WTC11 (cell line): ENCODE measurements around the gene ACBD4. TPM values are rescaled to one million over a fixed set of nuclear protein-coding genes. Genes with fewer than 3 reads are reported as not detected.

Experiments
- ATAC-seq: fragments of 200-7000 bp; cut with Tn5 transposase; 2 replicates; pipeline ENCODE4 v1.10.0; 2021; ENCODE audit warnings: mild to moderate bottlenecking, moderate library complexity
- CTCF ChIA-PET: fragments of 300-600 bp; sonication (Branson Sonifier 250); formaldehyde crosslinking; loops from one replicate; lab custom pipeline; 2021; ENCODE audit warnings: antibody characterized with exemption; lab: Charles Lee
- POLR2A ChIA-PET: fragments of 350-600 bp; sonication (Branson Sonifier 250); formaldehyde crosslinking; loops from one replicate; lab custom pipeline; 2021; ENCODE audit warnings: antibody characterized with exemption; lab: Charles Lee
- DNase-seq: peaks from one replicate; pipeline ENCODE4 v3.0.0; 2021; ENCODE audit warnings: low spot score
- H3K27ac Mint-ChIP-seq: 2 replicates; pipeline ENCODE4 v1.8.0; 2021; ENCODE audit warnings: mixed read lengths
- H3K27me3 Mint-ChIP-seq: 2 replicates; pipeline ENCODE4 v1.8.0; 2021; ENCODE audit warnings: low read depth, mild to moderate bottlenecking, moderate library complexity, mixed read lengths
- H3K36me3 Mint-ChIP-seq: 2 replicates; pipeline ENCODE4 v1.8.0; 2021; ENCODE audit warnings: mixed read lengths
- H3K4me1 Mint-ChIP-seq: 2 replicates; pipeline ENCODE4 v1.8.0; 2022; ENCODE audit warnings: mixed read lengths
- H3K4me3 Mint-ChIP-seq: 2 replicates; pipeline ENCODE4 v1.8.0; 2021; ENCODE audit warnings: mild to moderate bottlenecking, moderate library complexity, mixed read lengths
- H3K9me3 Mint-ChIP-seq: 2 replicates; pipeline ENCODE4 v1.8.0; 2021; ENCODE audit warnings: mixed read lengths
- AR ChIP-seq: fragments of 250-450 bp; sonication (Bioruptor Pico); IDR thresholded peaks from 2 replicates; pipeline ENCODE4 v1.9.0; 2021; ENCODE audit warnings: mild to moderate bottlenecking
- ARID4B ChIP-seq: sonication (generic); formaldehyde crosslinking; IDR thresholded peaks from 2 replicates; pipeline ENCODE4 v1.8.0; 2023; ENCODE audit warnings: missing genetic modification reagents, mild to moderate bottlenecking, borderline replicate concordance
- CREM ChIP-seq: sonication (generic); formaldehyde crosslinking; IDR thresholded peaks from 2 replicates; pipeline ENCODE4 v1.8.1; 2022; ENCODE audit warnings: mild to moderate bottlenecking, missing genetic modification reagents, moderate library complexity
- ERG ChIP-seq: fragments of 250-450 bp; sonication (Bioruptor Pico); IDR thresholded peaks from 2 replicates; pipeline ENCODE4 v1.8.0; 2021; ENCODE audit warnings: mild to moderate bottlenecking
- ESRRA ChIP-seq: sonication (generic); formaldehyde crosslinking; IDR thresholded peaks from 2 replicates; pipeline ENCODE4 v1.8.1; 2022; ENCODE audit warnings: mild to moderate bottlenecking, missing genetic modification reagents, borderline replicate concordance
- FOXJ3 ChIP-seq: sonication (generic); formaldehyde crosslinking; IDR thresholded peaks from 2 replicates; pipeline ENCODE4 v1.9.0; 2021; ENCODE audit warnings: missing genetic modification reagents, mild to moderate bottlenecking, borderline replicate concordance
- FOXK1 ChIP-seq: sonication (generic); formaldehyde crosslinking; IDR thresholded peaks from 2 replicates; pipeline ENCODE4 v1.8.0; 2022; ENCODE audit warnings: mild to moderate bottlenecking, moderate library complexity, missing genetic modification reagents
- NFE2L1 ChIP-seq: sonication (generic); formaldehyde crosslinking; IDR thresholded peaks from 2 replicates; pipeline ENCODE4 v1.8.1; 2023; ENCODE audit warnings: missing genetic modification reagents
- NFYB ChIP-seq: sonication (generic); formaldehyde crosslinking; conservative IDR thresholded peaks from 2 replicates; pipeline ENCODE4 v1.8.0; 2022; ENCODE audit warnings: low read depth, missing genetic modification reagents
- NR2C2 ChIP-seq: sonication (generic); formaldehyde crosslinking; IDR thresholded peaks from 2 replicates; pipeline ENCODE4 v1.8.0; 2022; ENCODE audit warnings: mild to moderate bottlenecking, missing genetic modification reagents
- PRDM15 ChIP-seq: sonication (generic); formaldehyde crosslinking; IDR thresholded peaks from 2 replicates; pipeline ENCODE4 v1.8.0; 2022; ENCODE audit warnings: missing genetic modification reagents
- PREB ChIP-seq: sonication (generic); formaldehyde crosslinking; IDR thresholded peaks from 2 replicates; pipeline ENCODE4 v1.8.1; 2022; ENCODE audit warnings: mild to moderate bottlenecking, missing genetic modification reagents, moderate library complexity, borderline replicate concordance
- SMAD4 ChIP-seq: sonication (generic); formaldehyde crosslinking; IDR thresholded peaks from 2 replicates; pipeline ENCODE4 v1.8.0; 2022; ENCODE audit warnings: mild to moderate bottlenecking, missing genetic modification reagents
- SOX15 ChIP-seq: fragments of 250-450 bp; sonication (Bioruptor Pico); IDR thresholded peaks from 2 replicates; pipeline ENCODE4 v1.9.0; 2021; ENCODE audit warnings: mild to moderate bottlenecking
- TEAD1 ChIP-seq: sonication (generic); formaldehyde crosslinking; IDR thresholded peaks from 2 replicates; pipeline ENCODE4 v1.8.0; 2022; ENCODE audit warnings: mild to moderate bottlenecking, missing genetic modification reagents
- TP53 ChIP-seq: sonication (generic); formaldehyde crosslinking; IDR thresholded peaks from 2 replicates; pipeline ENCODE4 v1.8.1; 2023; ENCODE audit warnings: mild to moderate bottlenecking, missing genetic modification reagents
- USF2 ChIP-seq: sonication (generic); formaldehyde crosslinking; IDR thresholded peaks from 2 replicates; pipeline ENCODE4 v1.8.1; 2023; ENCODE audit warnings: mild to moderate bottlenecking, missing genetic modification reagents, moderate library complexity
- ZMAT4 ChIP-seq: fragments of 250-450 bp; sonication (Bioruptor Pico); IDR thresholded peaks from 2 replicates; pipeline ENCODE4 v1.9.0; 2021; ENCODE audit warnings: mild to moderate bottlenecking
- ZNF396 ChIP-seq: fragments of 250-450 bp; sonication (Bioruptor Pico); IDR thresholded peaks from 2 replicates; pipeline ENCODE4 v1.8.0; 2021; ENCODE audit warnings: mild to moderate bottlenecking, moderate library complexity, borderline replicate concordance
- ZNF423 ChIP-seq: fragments of 250-450 bp; sonication (Bioruptor Pico); IDR thresholded peaks from 2 replicates; pipeline ENCODE4 v2.1.2; 2022; ENCODE audit warnings: mild to moderate bottlenecking, moderate library complexity
- ZSCAN18 ChIP-seq: fragments of 250-450 bp; sonication (Bioruptor Pico); IDR thresholded peaks from 2 replicates; pipeline ENCODE4 v2.1.2; 2022; ENCODE audit warnings: mild to moderate bottlenecking, moderate library complexity
- total RNA-seq: library from RNA; stranded (reverse); gene quantifications from 3 replicates; pipeline ENCODE4 v1.2.3, GENCODE V29; 2021

ACBD4 gene
- total RNA-seq, 1 experiment from 2014 or later = 12.7 TPM

- TF ChIP-seq ZSCAN18 (CRISPR knock-in tag) = no peak
- TF ChIP-seq ZMAT4 (CRISPR knock-in tag) = no peak
- TF ChIP-seq ZNF396 = no peak
- no peak for TF ChIP-seq NFYB (CRISPR knock-in tag)
- TF ChIP-seq ERG = no peak
- no peak for TF ChIP-seq SMAD4 (CRISPR knock-in tag)
- no peak for TF ChIP-seq FOXJ3
These were observed 28.0 kb upstream of the ACBD4 start (continued) for GRCh38 chr17:45107293-45108010.

- ChIA-PET CTCF (interaction anchor here (1.4 to 3.4 kb wide), 4 partner anchors 9 to 27 kb away, joined by 5 to 26 read pairs (median 16); partner anchors contain the start of genes ACBD4 and PLCD3), POLR2A (no interaction called here)
- no peak overlapping the region for H3K4me3 Mint-ChIP-seq
- ATAC-seq = no peak
- no peaks in the 10 kb centered on the region for H3K9me3 Mint-ChIP-seq
- no peaks in the 10 kb centered on the region for H3K27me3 Mint-ChIP-seq
- peaks cover 41% of the 10 kb centered on the region for H3K36me3 Mint-ChIP-seq
- H3K27ac Mint-ChIP-seq = peak overlapping the region; percentile 65
- DNase-seq = no peak
- H3K4me1 Mint-ChIP-seq = no peaks in the 10 kb centered on the region
- TF ChIP-seq TP53 (CRISPR knock-in tag) = no peak
- TF ChIP-seq SOX15 (CRISPR knock-in tag) = no peak
- no peak for TF ChIP-seq ESRRA (CRISPR knock-in tag)
- TF ChIP-seq USF2 = no peak
- no peak for TF ChIP-seq ZNF423
- no peak for TF ChIP-seq NR2C2
- TF ChIP-seq ARID4B = no peak
- TF ChIP-seq AR (CRISPR knock-in tag) = no peak
- TF ChIP-seq TEAD1 (CRISPR knock-in tag) = no peak
- no peak for TF ChIP-seq CREM (CRISPR knock-in tag)
- no peak for TF ChIP-seq NFE2L1 (CRISPR knock-in tag)
- TF ChIP-seq FOXK1 (CRISPR knock-in tag) = no peak
- TF ChIP-seq PRDM15 (CRISPR knock-in tag) = no peak
- no peak for TF ChIP-seq PREB
These were observed 27.4 kb upstream of the ACBD4 start for GRCh38 chr17:45108051-45108450.
